ENCODE measurements around the gene POU6F2.
"Not testable (repeated sequence)": the region's sequence is repeated elsewhere in the genome, so short reads cannot be mapped to it uniquely, and the experiment has no call there.

Gene POU6F2

DNA sequence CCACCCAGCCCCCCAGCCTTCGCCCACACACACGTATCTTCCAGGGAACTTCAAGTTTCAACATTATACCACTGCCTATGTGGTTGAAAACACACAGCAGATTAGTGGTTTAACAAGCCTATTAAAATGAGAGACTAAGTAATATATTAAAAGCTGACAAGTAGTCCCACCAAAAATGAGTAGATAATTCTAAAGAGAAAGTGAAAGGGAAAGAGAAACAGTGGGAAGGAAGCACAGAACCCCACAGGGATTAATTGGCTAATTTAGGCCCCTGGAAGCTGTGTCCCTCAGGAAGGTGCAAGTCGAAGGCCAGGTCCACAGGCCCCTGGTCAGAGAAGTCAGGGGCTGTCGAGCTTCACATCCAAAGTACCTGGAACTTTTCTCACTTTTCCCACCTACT is 378.0 kb downstream of the POU6F2 start:
- no peak for DNase-seq (ENCODE audit: low read depth)

DNA sequence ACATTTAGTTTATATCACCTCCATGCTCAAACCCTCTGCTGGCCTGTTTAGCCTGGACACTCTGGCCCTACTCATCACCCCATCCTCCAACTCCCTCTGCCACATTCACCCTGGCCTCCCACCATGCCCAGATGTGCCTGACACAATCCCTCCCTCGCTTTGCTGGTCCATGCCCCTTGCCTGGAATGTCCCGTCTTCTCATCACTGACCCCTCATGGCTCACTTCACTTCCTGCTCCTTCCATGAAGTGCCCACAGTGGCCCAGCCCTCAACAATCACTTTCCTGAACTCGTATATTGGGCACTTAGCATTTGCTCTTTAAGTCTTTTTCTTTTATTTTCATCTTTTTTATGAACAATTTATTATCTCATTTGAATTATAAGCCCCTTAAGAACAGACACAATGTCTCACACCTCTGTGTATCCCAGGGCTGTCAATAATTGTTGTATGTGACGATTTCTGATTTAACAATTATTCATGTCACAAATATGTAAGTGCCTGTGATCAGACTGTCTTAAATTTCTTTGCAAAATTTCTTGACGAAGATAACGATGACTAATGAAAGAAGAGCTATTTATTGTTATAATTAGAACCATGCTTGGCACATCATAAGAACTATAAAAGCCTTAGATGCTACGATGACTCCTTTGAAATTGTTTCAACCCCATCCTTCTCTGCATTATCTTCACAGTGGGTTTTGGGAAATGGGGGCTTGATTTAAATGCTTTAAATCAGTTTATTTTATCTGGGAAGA is 378.6 kb downstream of the POU6F2 start:
- DNase-seq (ENCODE audit: low read depth), result no peak

DNA sequence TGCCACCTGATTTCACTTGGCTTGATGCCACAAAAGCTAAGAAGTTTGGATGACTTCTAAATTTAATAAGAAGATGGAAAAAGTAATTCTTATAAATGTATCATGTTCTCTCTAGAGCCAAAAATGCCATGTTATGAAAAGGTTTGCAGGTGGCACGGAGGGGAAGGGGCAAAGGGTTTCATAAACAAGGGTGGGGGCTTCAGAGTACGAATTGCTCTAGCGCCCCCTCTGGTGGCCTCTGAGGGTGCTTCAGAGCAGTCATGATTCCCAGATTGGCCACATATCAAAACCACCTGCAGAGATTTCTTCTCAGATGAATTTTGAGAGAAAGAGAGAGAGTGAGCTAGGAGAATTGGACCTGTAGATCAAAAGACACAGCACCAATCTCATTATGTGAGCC is 379.9 kb downstream of the POU6F2 start:
- no peak for DNase-seq (ENCODE audit: low read depth)

DNA sequence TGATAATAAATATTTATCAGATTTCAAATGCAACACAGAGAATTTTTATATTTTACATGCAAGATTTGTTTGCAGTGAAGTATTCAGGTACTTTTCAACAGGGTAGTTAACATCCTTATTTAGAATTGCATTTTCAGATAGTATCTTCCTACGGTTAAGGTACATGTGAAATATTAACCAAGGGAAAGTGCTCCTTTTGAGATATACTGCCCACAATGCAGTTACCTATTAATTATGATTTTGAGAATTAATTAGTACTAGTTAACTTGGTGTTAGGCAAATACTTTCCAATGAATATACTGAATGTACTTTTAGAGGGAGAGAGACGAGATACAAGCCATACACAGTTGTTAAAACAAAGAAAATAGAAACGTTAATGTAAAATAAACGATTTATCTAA is 382.3 kb downstream of the POU6F2 start:
- DNase-seq (ENCODE audit: low read depth), result no peak

GRCh38 chr7:39360766-39361165 is 383.1 kb downstream of the POU6F2 start:
- no peak for DNase-seq (ENCODE audit: low read depth)

DNA sequence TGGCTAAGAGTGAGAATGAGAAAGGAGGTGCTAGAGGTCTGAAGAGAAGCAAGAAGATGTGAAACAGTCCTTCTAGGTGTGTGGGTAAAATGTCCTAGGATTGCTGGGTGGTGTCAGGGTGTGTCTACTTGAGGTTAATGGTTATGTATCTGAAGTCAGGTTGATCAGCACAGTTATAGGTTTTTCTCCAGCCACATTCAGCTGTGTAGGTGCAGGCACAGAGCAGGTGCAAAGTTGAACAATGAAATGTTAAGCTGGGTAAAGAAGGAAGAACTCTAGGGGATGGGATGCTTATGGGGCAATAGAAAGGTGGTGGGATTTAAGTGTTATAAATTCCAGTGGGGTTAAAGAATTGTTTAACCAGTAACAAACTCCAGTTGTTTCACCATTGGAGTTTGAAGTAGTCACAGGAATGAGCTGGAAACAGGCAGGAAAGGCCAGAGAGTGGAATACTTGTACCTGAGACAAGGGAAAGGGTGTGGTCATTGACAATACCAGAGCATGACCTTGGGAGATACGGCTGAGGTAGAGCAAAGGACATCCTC is 388.1 kb downstream of the POU6F2 start:
- DNase-seq (ENCODE audit: low read depth), result no peak

DNA sequence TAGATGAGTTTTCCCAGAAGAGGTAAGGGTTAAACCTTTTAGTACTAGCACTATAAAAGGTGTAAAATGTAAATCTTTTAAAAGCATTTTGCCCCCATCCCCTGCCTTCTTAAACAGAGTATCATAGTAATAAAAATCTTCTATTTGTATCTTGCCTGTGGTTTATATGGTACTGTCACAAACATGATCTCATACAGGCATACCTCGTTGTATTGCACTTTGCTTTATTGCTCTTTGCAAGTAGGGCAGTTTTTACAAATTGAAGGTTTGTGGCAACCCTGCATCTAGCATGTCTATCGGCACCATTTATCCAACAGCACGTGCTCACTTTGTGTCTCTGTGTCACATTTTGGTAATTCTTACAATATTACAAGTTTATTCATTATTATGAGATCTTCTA is 389.7 kb downstream of the POU6F2 start:
- no peak for DNase-seq (ENCODE audit: low read depth)

DNA sequence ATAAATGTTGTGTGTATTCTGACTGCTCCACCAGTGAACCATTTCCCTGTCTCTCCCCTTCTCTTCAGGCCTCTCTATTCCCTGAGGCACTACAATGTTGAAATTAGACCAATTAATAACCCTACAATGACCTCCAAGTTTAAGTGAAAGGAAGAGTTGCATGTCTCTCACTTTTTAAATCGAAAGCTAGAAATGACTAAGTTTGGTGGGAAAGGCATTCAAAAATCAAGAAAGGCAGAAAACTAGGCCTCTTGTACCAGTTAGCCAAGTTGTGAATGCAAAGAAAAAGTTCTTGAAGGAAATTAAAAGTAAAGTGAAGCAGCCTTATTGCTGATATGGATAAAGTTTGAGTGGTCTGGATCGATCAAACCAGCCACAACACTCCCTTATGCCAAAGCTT is 390.2 kb downstream of the POU6F2 start:
- no peak for DNase-seq (ENCODE audit: low read depth)

GRCh38 chr7:39372383-39372782 is 394.7 kb downstream of the POU6F2 start:
- no peak for DNase-seq (ENCODE audit: low read depth)

- DNase-seq (ENCODE audit: low read depth), result no peak
Observed at GRCh38 chr7:39374436-39375040, 396.8 kb downstream of the POU6F2 start.

GRCh38 chr7:39375047-39375873 is 397.6 kb downstream of the POU6F2 start:
- DNase-seq (ENCODE audit: low read depth), result no peak

DNA sequence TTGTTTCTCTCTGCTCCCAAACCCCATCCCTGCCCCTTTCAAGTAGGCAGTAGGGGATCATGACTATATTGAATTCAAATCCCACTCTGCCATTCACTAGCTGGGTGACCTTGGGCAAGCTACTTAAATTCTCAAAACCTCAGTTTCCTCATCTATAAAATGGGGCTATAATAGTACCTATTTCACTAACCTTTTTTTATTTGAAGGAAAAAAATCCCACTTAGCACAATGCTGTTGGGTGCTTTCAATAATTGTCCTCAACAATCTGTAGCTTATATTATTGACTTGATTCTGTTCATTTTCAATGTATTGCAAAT is 398.1 kb downstream of the POU6F2 start:
- no peak for DNase-seq (ENCODE audit: low read depth)

GRCh38 chr7:39376881-39377280 is 399.2 kb downstream of the POU6F2 start:
- DNase-seq (ENCODE audit: low read depth), result not testable (repeated sequence)

DNA sequence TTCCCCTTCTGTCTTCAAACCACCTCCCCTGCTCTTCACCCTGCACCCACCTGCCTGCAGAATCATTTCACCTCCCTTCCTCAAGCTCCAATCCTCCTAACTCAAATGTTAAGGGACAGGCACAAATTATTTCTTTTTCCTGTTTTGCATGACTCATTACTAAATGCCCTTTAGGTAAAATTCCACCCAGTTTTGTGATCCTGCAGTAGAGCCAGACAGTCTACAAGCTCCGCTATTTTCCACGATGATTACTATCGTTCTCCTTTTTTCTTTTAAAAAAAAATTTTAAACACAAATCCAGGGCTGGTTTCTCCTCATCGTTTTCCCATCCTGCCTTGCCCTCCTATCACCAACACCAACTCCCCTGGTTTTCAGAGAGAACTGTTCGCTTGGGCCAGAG is 401.7 kb downstream of the POU6F2 start:
- DNase-seq (ENCODE audit: low read depth), result no peak

- DNase-seq (ENCODE audit: low read depth), result no peak
Observed at GRCh38 chr7:39383136-39383535, 405.4 kb downstream of the POU6F2 start.

DNA sequence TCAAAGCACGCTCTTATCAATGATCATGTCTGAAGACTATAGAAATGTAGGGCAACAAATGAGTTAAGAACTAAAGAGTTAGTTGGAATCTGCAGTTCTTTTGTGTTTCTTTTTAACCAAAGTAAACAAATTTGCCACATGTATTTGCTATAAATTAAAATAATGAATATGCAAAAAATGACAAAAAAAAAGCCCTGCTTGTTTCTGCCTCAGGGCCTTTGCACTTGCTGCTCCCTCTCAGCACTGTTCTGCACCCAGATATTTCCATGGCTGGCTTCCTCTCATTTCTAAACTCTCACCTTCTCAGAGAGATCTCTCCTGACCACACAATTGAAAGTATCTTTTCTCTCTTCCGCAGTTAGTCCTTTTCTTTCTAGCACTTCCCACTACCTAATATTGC is 406.7 kb downstream of the POU6F2 start:
- DNase-seq (ENCODE audit: low read depth), result no peak

GRCh38 chr7:39386718-39387117 is 409.0 kb downstream of the POU6F2 start:
- DNase-seq (ENCODE audit: low read depth), result no peak

GRCh38 chr7:39392151-39392550 is 414.4 kb downstream of the POU6F2 start:
- DNase-seq (ENCODE audit: low read depth), result no peak

DNA sequence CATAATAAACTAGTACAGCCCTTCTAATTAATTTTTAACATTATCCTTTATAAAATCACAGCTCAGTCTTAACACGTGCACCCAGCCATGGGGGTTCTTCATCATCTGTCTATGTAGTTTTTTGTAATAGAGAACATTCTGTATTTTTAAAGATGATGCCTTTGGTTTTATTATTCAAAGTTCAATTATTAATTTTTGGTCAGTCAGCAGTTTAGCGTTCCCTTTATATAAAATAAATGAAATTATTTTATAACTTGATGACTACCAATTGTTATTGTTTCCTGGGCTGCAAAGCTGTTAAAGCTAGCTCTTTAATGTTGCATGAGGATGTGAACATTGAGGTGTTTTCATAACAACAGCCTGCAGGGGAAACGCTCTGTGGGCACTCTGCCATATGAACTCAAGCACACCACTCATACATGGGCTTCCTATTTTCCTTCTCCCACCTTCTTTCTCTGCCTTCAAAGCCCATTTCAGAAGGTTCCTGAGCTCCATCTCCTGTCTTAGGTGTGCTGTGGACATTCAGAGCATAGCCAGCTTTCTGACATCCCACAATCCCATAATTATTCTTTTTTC is 416.5 kb downstream of the POU6F2 start:
- DNase-seq (ENCODE audit: low read depth), result no peak

DNA sequence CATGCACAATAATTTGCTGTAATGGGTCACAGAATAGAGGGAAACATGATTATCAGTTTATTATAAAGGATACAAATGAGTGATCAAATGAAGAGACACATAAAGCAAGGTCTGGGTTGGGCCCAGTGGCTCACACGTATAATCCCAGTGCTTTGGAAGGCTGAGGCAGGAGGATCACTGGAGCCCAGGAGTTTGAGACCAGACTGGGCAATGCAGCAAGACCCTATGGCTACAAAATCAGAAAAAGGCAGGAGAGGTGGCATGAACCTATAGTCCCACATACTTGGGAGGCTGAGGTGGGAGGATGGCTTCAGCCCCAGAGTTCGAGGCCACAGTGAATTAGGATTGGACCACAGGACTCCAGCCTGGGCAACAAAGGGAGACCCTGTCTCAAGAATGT is 421.7 kb downstream of the POU6F2 start:
- no peak for DNase-seq (ENCODE audit: low read depth)

DNA sequence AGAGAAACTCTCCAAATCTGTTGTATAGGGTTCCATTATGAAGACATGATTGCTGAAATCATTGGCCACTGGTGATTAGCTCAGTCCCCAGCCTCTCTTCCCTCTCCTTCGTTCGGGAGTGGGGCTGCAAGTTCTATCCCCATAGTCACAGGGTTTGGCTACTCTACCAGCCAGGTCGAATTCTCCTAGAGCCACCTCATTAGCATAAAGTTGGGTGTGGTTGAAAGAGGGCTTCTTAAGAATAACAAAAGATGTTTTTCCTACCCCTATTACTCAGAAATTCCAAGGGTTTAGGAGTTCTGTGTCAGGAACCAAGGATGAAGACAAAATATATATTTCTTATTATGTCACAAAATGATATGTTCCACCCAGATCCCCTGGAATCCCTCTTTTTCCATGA is 422.3 kb downstream of the POU6F2 start:
- no peak for DNase-seq (ENCODE audit: low read depth)

DNA sequence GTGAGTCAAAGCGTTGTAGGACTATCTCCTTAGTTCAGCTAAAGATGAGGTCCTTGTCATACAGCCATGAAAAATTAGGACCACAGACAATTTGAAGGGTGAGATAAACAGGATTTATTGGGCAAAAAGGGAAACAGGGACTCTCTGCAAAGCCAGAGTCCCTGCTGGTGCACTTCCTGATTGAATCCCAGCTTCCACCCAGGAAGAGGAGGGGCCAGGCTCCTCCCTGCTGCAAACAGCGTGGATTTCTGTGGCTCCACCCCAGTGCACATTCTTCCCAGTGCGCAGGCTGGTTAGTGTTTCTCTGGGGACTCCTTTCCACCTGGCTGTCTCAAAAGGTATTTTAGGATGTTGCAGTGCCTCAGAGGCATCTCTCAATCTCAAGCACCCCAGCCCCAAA is 423.1 kb downstream of the POU6F2 start:
- no peak for DNase-seq (ENCODE audit: low read depth)

GRCh38 chr7:39402034-39402433 is 424.3 kb downstream of the POU6F2 start:
- DNase-seq (ENCODE audit: low read depth), result no peak

Data from GM04504 (cell line).